CD14-positive monocyte (primary cell): Measurements from ENCODE around the gene LRRFIP1. TPM values are rescaled to one million over a fixed set of nuclear protein-coding genes. Genes with fewer than 3 reads are reported as not detected.

Experiments used
- DNase-seq, 3 donors: peaks; one replicate each; pipeline ENCODE4 v3.0.0-alpha.2; 2011 to 2022
- H2AFZ ChIP-seq: 2 replicates; pipeline ENCODE4 v1.6.0; 2012; ENCODE audit warnings: mild to moderate bottlenecking, low read depth, low read length, inconsistent platforms; ENCODE audit not compliant: insufficient read depth, poor library complexity, severe bottlenecking
- H3K27ac ChIP-seq, 2 donors: 1 replicate in 1 of 2; 2 replicates in 1 of 2; pipeline ENCODE4 v1.5.1; 2012 to 2013; ENCODE audit warnings: low read length in 2 of 2, control low read depth in 1 of 2, inconsistent platforms in 1 of 2, low read depth in 1 of 2, mild to moderate bottlenecking in 1 of 2
- H3K27me3 ChIP-seq, 2 donors: one replicate each; pipeline versions ENCODE4 v1.6.0 to v1.6.1; 2011 to 2013; ENCODE audit warnings: low read length in 2 of 2; ENCODE audit not compliant: control insufficient read depth in 2 of 2, insufficient read depth in 2 of 2
- H3K36me3 ChIP-seq, 2 donors: replicated peaks in 1 of 2; 1 replicate in 1 of 2; 2 replicates in 1 of 2; pipeline versions ENCODE4 v1.5.1 to v1.6.1; 2012 to 2013; ENCODE audit warnings: low read length in 2 of 2, control low read depth in 1 of 2, inconsistent platforms in 1 of 2, mild to moderate bottlenecking in 1 of 2; ENCODE audit not compliant: insufficient read depth in 2 of 2, control insufficient read depth in 1 of 2
- H3K4me1 ChIP-seq, 2 donors: 1 replicate in 1 of 2; 2 replicates in 1 of 2; pipeline versions ENCODE4 v1.5.1 to v1.6.1; 2012 to 2013; ENCODE audit warnings: low read length in 2 of 2, control low read depth in 1 of 2, inconsistent platforms in 1 of 2, mild to moderate bottlenecking in 1 of 2, moderate library complexity in 1 of 2; ENCODE audit not compliant: insufficient read depth in 2 of 2, control insufficient read depth in 1 of 2
- H3K4me2 ChIP-seq: replicated peaks from 2 replicates; pipeline ENCODE3; 2012; ENCODE audit warnings: low read length, moderate library complexity, mild to moderate bottlenecking; ENCODE audit not compliant: poor library complexity, severe bottlenecking; ENCODE audit errors: extremely low read depth
- H3K4me3 ChIP-seq, 3 experiments: fragments of 200-600 bp in 1 of 3; sonication (generic) in 1 of 3; replicated peaks in 1 of 3; 1 replicate in 2 of 3; 2 replicates in 1 of 3; pipeline ENCODE4 v1.5.1; 2011 to 2013; ENCODE audit warnings: low read length in 3 of 3, mild to moderate bottlenecking in 3 of 3, control low read depth in 2 of 3, low read depth in 2 of 3, inconsistent platforms in 1 of 3, moderate library complexity in 1 of 3
- H3K79me2 ChIP-seq: 2 replicates; pipeline ENCODE4 v1.6.0; 2012; ENCODE audit warnings: mild to moderate bottlenecking, control low read depth, inconsistent platforms, low read length, moderate library complexity; ENCODE audit not compliant: insufficient read depth
- H3K9ac ChIP-seq: 2 replicates; pipeline ENCODE4 v1.6.0; 2017; ENCODE audit warnings: low read length, mild to moderate bottlenecking; ENCODE audit not compliant: insufficient read depth, poor library complexity, severe bottlenecking
- H3K9me3 ChIP-seq, 2 donors: replicated peaks in 1 of 2; 1 replicate in 1 of 2; 2 replicates in 1 of 2; pipeline versions ENCODE4 v1.5.1 to v1.6.1; 2012 to 2013; ENCODE audit warnings: low read length in 2 of 2, control low read depth in 1 of 2; ENCODE audit not compliant: control insufficient read depth in 1 of 2, insufficient read depth in 1 of 2
- H4K20me1 ChIP-seq: 2 replicates; pipeline ENCODE4 v1.6.0; 2012; ENCODE audit warnings: mild to moderate bottlenecking, low read length, control low read depth, moderate library complexity; ENCODE audit not compliant: insufficient read depth
- H3K27ac Mint-ChIP-seq, 7 donors: one replicate each; pipeline ENCODE4 v1.8.0; 2020; ENCODE audit warnings: mild to moderate bottlenecking in 7 of 7, mixed read lengths in 7 of 7, moderate library complexity in 6 of 7, inconsistent platforms in 2 of 7
- H3K27me3 Mint-ChIP-seq, 3 donors: one replicate each; pipeline ENCODE4 v1.8.0; 2021 to 2022; ENCODE audit warnings: low read depth in 3 of 3, mild to moderate bottlenecking in 3 of 3, mixed read lengths in 3 of 3, moderate library complexity in 3 of 3, inconsistent platforms in 1 of 3
- H3K36me3 Mint-ChIP-seq, 2 donors: one replicate each; pipeline ENCODE4 v1.8.0; 2020; ENCODE audit warnings: mixed read lengths in 2 of 2, inconsistent platforms in 1 of 2, mild to moderate bottlenecking in 1 of 2
- H3K4me1 Mint-ChIP-seq: one replicate; pipeline ENCODE4 v1.8.0; 2020; ENCODE audit warnings: mild to moderate bottlenecking, mixed read lengths
- H3K4me3 Mint-ChIP-seq, 2 donors: one replicate each; pipeline ENCODE4 v1.8.0; 2020; ENCODE audit warnings: mild to moderate bottlenecking in 2 of 2, mixed read lengths in 2 of 2, moderate library complexity in 1 of 2
- H3K9me3 Mint-ChIP-seq, 7 donors: one replicate each; pipeline ENCODE4 v1.8.0; 2020 to 2022; ENCODE audit warnings: mixed read lengths in 7 of 7, mild to moderate bottlenecking in 6 of 7, moderate library complexity in 6 of 7, inconsistent platforms in 2 of 7
- CTCF ChIP-seq: fragments of 200-600 bp; IDR thresholded peaks from one replicate; pipeline ENCODE4 v1.8.0; 2022; ENCODE audit warnings: antibody characterized with exemption, mild to moderate bottlenecking
- WGBS: methylation state at CpG from one replicate; pipeline ENCODE4 v1.1.5; 2013; ENCODE audit warnings: missing lambda C conversion rate; ENCODE audit not compliant: insufficient coverage; 5-methylcytosine and 5-hydroxymethylcytosine counted together
- intact Hi-C, 2 donors: fragments of 100-400 bp; cut with micrococcal nuclease; formaldehyde crosslinking; loops; one replicate each; pipeline versions ENCODE4 v1.15.0 to v1.15.1; 2023
- polyA plus RNA-seq, 3 donors: library from polyadenylated mRNA; depleted of rRNA in 1 of 3; unstranded in 2 of 3; stranded (reverse) in 1 of 3; fragments of 300-500 nt in 2 of 3; fragments of >200 nt in 1 of 3; fragmentation: Illumina TruSeq in 2 of 3; gene quantifications; 1 replicate in 2 of 3; 2 replicates in 1 of 3; pipeline ENCODE4 v1.2.3, GENCODE V29; 2012 to 2021

The LRRFIP1 gene
- polyA plus RNA-seq, 3 donors = 67.3 to 148 (median 98.3) TPM

GRCh38 chr2:237669283-237669627 lies 41.9 kb downstream of the LRRFIP1 start:
- H3K27ac ChIP-seq = no peak overlapping the region
- no CpG with 5 or more reads among the region's 3 CpGs for WGBS
- no peak for TF ChIP-seq CTCF

GRCh38 chr2:237669628-237670392 lies 42.4 kb downstream of the LRRFIP1 start:
- WGBS = 93% methylated on average over 17 of the region's 21 CpGs
- H3K36me3 Mint-ChIP-seq = peaks cover 0 to 4% of the 10 kb centered on the region in 2 donors
- peaks cover 2 to 9% (median 5%) of the 10 kb centered on the region in 3 donors for H3K27me3 Mint-ChIP-seq
- peaks cover 36% of the 10 kb centered on the region for H3K4me1 Mint-ChIP-seq
- H3K27ac Mint-ChIP-seq = peak overlapping the region in 1 of 7 donors; percentile 79
- no peak for TF ChIP-seq CTCF
- peaks cover 0 to 2% (median 0%) of the 10 kb centered on the region in 7 donors for H3K9me3 Mint-ChIP-seq
- Histone ChIP-seq H3K4me3 (no peak overlapping the region), H3K27ac (no peak overlapping the region), H3K27me3 (no peaks in the 10 kb centered on the region), H3K9ac (no peak overlapping the region), H3K4me1 (peaks cover 28 to 32% of the 10 kb centered on the region in 2 donors), H3K4me2 (no peak overlapping the region), H3K9me3 (no peaks in the 10 kb centered on the region), H3K79me2 (peaks cover 15% of the 10 kb centered on the region), H4K20me1 (no peaks in the 10 kb centered on the region), H2AFZ (no peak overlapping the region), H3K36me3 (no peaks in the 10 kb centered on the region)
- no peak for DNase-seq
- intact Hi-C loops = loop anchor here (5.0 to 10.0 kb wide), 6 partner anchors 37 to 77 kb away; no protein-coding TSS in a partner anchor
- no peak overlapping the region for H3K4me3 Mint-ChIP-seq

More at GRCh38 chr2:237669283-237669627, 41.9 kb downstream of the LRRFIP1 start:
- Histone ChIP-seq H3K36me3 (no peaks in the 10 kb centered on the region), H3K9ac (no peak overlapping the region), H3K9me3 (no peaks in the 10 kb centered on the region), H3K4me2 (no peak overlapping the region), H3K79me2 (peaks cover 12% of the 10 kb centered on the region), H3K27me3 (no peaks in the 10 kb centered on the region), H3K4me1 (peaks cover 23 to 26% of the 10 kb centered on the region in 2 donors), H3K4me3 (no peak overlapping the region), H4K20me1 (no peaks in the 10 kb centered on the region), H2AFZ (no peak overlapping the region)
- H3K27ac Mint-ChIP-seq = no peak overlapping the region
- H3K4me1 Mint-ChIP-seq = peaks cover 31% of the 10 kb centered on the region
- no peak for DNase-seq
- H3K9me3 Mint-ChIP-seq = peaks cover 0 to 2% (median 0%) of the 10 kb centered on the region in 7 donors
- intact Hi-C loops = loop anchor here (5.0 to 10.0 kb wide), 2 partner anchors 37 to 64 kb away; no protein-coding TSS in a partner anchor
- peaks cover 2 to 9% (median 5%) of the 10 kb centered on the region in 3 donors for H3K27me3 Mint-ChIP-seq
- peaks cover 0 to 4% of the 10 kb centered on the region in 2 donors for H3K36me3 Mint-ChIP-seq
- H3K4me3 Mint-ChIP-seq = no peak overlapping the region
